ENCODE results near the gene SAA2.
"Not testable (repeated sequence)": the region's sequence is repeated elsewhere in the genome, so short reads cannot be mapped to it uniquely, and the experiment has no call there.

SAA2 gene

DNA sequence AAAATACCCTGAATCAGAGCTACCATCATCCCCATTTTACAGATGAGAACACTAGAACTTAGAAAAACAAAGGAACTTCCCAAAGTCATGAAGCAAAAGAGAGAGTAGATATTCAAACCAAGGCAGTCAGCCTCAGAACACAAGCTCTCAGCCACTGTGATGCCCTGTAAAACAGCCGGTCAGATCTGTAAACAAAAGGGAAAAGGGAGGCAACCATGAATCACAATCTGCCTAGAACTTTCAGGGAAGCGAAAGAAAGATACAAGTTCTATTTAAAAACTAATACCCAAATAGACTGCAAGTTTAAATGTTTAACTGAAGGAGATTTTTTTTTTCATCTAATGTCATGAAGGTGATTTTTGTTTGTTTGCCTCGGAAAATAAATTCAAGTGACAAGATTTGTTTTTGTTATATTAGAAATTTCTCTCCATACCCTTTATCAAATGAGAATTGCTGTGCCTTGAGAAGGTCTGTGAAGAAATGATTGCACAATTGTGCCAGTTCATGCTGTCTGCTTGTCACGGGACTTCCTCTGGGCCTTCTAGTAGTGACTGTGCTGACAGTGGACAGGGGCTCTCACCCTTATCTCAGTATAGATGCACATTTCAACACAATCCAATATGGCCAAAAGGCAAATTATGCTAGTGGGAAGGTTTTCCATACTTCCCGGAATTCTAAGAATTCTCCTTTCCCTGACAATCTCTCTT, 29.2 kb upstream of the SAA2 start:
- DNase-seq (ENCODE audit: extremely low read depth, low read depth): no peak
- TF ChIP-seq CTCF (IDR thresholded peaks at IDR 0.05; ENCODE audit: low read depth, low read length): no peak

- no peak for DNase-seq (ENCODE audit: extremely low read depth, low read depth)
- TF ChIP-seq CTCF (IDR thresholded peaks at IDR 0.05; ENCODE audit: low read depth, low read length): no peak
Measured at GRCh38 chr11:18271206-18271605, 22.7 kb upstream of the SAA2 start.

- no peak for DNase-seq (ENCODE audit: extremely low read depth, low read depth)
- TF ChIP-seq CTCF (IDR thresholded peaks at IDR 0.05; ENCODE audit: low read depth, low read length): no peak
Measured at GRCh38 chr11:18270102-18270501, 21.6 kb upstream of the SAA2 start.

DNA sequence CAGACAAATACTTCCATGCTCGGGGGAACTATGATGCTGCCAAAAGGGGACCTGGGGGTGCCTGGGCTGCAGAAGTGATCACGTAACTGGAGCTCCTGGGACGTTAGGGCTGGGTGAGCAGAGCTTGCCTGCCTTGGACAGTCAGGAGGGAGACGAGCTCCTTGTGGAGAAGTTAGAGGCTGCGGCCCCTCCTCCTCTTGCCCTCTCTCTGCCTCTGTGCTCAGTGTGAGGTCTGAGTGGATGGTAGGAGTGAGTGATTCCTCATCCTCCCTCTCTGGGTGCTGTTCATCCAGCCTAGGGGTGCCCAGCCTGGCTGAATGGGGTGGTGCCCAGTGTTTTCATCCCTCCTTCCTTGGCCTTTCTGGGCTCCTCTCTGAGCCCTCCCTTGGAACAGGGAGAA, 20.8 kb upstream of the SAA2 start:
- DNase-seq (ENCODE audit: extremely low read depth, low read depth): not testable (repeated sequence)

GRCh38 chr11:18267335-18268133, 19.1 kb upstream of the SAA2 start:
- DNase-seq (ENCODE audit: extremely low read depth, low read depth): not testable (repeated sequence)

DNA sequence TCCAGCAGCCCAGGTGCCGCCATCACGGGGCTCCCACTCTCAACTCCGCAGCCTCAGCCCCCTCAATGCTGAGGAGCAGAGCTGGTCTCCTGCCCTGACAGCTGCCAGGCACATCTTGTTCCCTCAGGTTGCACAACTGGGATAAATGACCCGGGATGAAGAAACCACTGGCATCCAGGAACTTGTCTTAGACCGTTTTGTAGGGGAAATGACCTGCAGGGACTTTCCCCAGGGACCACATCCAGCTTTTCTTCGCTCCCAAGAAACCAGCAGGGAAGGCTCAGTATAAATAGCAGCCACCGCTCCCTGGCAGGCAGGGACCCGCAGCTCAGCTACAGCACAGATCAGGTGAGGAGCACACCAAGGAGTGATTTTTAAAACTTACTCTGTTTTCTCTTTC, 17.5 kb upstream of the SAA2 start, which contains the start of gene SAA1:
Gene SAA1, plus strand, starts transcription at position 316 of the 400 bp plus-strand sequence. CDS start 624 bp downstream, outside the sequence.
- TF ChIP-seq CTCF (IDR thresholded peaks at IDR 0.05; ENCODE audit: low read depth, low read length): no peak
- DNase-seq (ENCODE audit: extremely low read depth, low read depth): no peak

- TF ChIP-seq CTCF (IDR thresholded peaks at IDR 0.05; ENCODE audit: low read depth, low read length): no peak
- DNase-seq (ENCODE audit: extremely low read depth, low read depth): no peak
Measured at GRCh38 chr11:18264677-18265555, 16.4 kb upstream of the SAA2 start.

- DNase-seq (ENCODE audit: extremely low read depth, low read depth): no peak
- no peak for TF ChIP-seq CTCF (IDR thresholded peaks at IDR 0.05; ENCODE audit: low read depth, low read length)
Measured at GRCh38 chr11:18264035-18264434, 15.6 kb upstream of the SAA2 start.

DNA sequence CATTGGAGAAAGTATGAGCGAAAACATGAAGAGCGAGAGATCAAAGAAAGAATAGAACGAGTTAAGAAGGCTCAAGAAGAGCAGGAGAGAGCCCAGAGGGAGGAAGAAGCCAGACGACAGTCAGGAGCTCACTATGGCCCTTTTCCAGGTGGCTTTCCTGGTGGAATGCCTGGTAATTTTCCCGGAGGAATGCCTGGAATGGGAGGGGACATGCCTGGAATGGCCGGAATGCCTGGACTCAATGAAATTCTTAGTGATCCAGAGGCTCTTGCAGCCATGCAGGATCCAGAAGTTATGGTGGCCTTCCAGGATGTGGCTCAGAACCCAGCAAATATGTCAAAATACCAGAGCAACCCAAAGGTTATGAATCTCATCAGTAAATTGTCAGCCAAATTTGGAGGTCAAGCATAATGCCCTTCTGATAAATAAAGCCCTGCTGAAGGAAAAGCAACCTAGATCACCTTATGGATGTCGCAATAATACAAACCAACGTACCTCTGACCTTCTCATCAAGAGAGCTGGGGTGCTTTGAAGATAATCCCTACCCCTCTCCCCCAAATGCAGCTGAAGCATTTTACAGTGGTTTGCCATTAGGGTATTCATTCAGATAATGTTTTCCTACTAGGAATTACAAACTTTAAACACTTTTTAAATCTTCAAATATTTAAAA, 14.3 kb upstream of the SAA2 start:
- DNase-seq (ENCODE audit: extremely low read depth, low read depth): not testable (repeated sequence)

All from AG09319 (cell line).